HL-60/S4 treated with phorbol 12-myristate 13-acetate at 8.2 ng/mL for 4 days and 3 days (cell line): ENCODE results near the gene MEF2D.

Experiments
- in situ Hi-C: fragments of 300-500 bp; cut with MboI; formaldehyde crosslinking; loops from 2 replicates; pipeline ENCODE4 v1.15.0; 2022; ENCODE audit warnings: low sequenced_read_pairs

Gene MEF2D

DNA sequence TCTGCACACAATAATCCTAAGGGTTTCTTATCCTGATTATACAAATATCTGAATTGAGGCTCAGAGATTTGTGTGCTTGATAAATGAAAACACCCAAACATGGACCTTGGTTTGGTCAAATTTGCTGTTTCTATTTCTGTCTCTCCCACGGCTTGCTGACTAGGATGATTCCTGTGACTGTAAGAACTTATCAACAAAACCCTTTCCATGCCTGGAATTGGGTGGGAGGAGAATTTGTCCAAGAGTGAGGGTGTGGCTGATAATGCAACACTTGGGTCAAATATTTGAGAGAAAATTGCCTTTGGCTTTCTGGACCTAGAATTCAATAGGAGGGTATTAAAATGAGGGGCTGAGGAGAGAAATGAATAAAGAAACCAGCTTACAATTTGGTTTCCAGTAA, 83.6 kb downstream of the MEF2D start:
- in situ Hi-C loops: no loop called here

DNA sequence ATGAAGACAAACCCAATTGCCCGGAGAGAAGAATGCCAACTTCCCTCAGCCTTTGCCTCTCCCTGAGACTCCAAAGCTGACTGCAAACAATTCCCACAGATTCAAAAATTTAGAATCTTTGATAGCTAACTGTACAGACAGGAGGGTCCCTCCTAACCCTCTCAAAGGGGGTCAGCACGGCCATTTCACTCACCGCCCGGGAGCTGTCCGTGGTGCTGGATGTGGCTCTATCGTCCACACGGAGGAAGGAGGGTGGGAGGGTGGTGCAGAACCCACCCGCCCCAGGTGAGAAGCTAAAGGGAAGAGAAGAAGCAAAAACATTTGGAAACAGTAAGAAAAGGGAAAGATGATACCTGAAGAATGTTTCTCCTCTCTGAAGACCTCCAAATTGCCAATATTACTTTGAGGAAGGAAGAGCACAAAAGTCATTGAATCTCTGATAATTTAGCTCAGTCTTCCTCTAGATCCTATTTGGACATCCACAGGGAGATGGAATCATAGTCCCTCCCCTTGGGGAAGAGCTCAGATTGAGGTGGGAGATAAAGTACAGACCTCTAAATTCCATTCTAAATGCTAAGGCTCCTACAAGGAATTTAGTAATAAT, 86.0 kb downstream of the MEF2D start:
- in situ Hi-C loops: no loop called here
